Naive B cell (primary cell): ENCODE results near the gene JAZF1. TPM values are rescaled to one million over a fixed set of nuclear protein-coding genes. Genes with fewer than 3 reads are reported as not detected.

Experiments
- ATAC-seq, 2 donors: fragments of 150-1000 bp; cut with Tn5 transposase; 2 replicates each; pipeline ENCODE4 v1.10.0; 2021; ENCODE audit warnings: low read depth in 2 of 2, mild to moderate bottlenecking in 2 of 2, moderate library complexity in 2 of 2
- DNase-seq: peaks from one replicate; pipeline ENCODE4 v3.0.0; 2022
- H3K27ac Mint-ChIP-seq, 6 donors: one replicate each; pipeline ENCODE4 v1.8.0; 2020 to 2022; ENCODE audit warnings: mild to moderate bottlenecking in 6 of 6, mixed read lengths in 6 of 6, moderate library complexity in 5 of 6, inconsistent platforms in 2 of 6
- H3K27me3 Mint-ChIP-seq, 3 donors: one replicate each; pipeline ENCODE4 v1.8.0; 2021 to 2022; ENCODE audit warnings: mixed read lengths in 3 of 3, mild to moderate bottlenecking in 1 of 3
- H3K36me3 Mint-ChIP-seq, 2 donors: one replicate each; pipeline ENCODE4 v1.8.0; 2020 to 2022; ENCODE audit warnings: mixed read lengths in 2 of 2, inconsistent platforms in 1 of 2, mild to moderate bottlenecking in 1 of 2
- H3K4me1 Mint-ChIP-seq, 3 donors: one replicate each; pipeline ENCODE4 v1.8.0; 2020 to 2022; ENCODE audit warnings: mixed read lengths in 3 of 3, inconsistent platforms in 1 of 3, mild to moderate bottlenecking in 1 of 3, moderate library complexity in 1 of 3
- H3K4me3 Mint-ChIP-seq, 8 donors: one replicate each; pipeline ENCODE4 v1.8.0; 2020 to 2022; ENCODE audit warnings: mild to moderate bottlenecking in 8 of 8, mixed read lengths in 8 of 8, moderate library complexity in 8 of 8, inconsistent platforms in 2 of 8
- H3K9me3 Mint-ChIP-seq, 7 donors: one replicate each; pipeline ENCODE4 v1.8.0; 2020 to 2022; ENCODE audit warnings: mixed read lengths in 7 of 7, mild to moderate bottlenecking in 5 of 7, inconsistent platforms in 2 of 7, moderate library complexity in 1 of 7
- polyA plus RNA-seq, 6 donors: library from polyadenylated mRNA; unstranded; fragments of 300-500 nt; fragmentation: Illumina TruSeq; gene quantifications; one replicate each; pipeline ENCODE4 v1.2.3, GENCODE V29; 2021; ENCODE audit warnings: low read depth in 6 of 6

Gene JAZF1
- polyA plus RNA-seq, 6 donors from 2014 or later, result 25.4 to 37.7 (median 28.3) TPM

- no peaks in the 10 kb centered on the region for H3K27me3 Mint-ChIP-seq
- peaks cover 15 to 34% of the 10 kb centered on the region in 2 donors for H3K36me3 Mint-ChIP-seq
- DNase-seq (no peak), ATAC-seq (no peak)
- no peak overlapping the region for H3K27ac Mint-ChIP-seq
- H3K4me1 Mint-ChIP-seq, result peaks cover 4 to 24% (median 18%) of the 10 kb centered on the region in 3 donors
- H3K9me3 Mint-ChIP-seq, result no peaks in the 10 kb centered on the region
- no peak overlapping the region for H3K4me3 Mint-ChIP-seq
Measured at GRCh38 chr7:27942711-27943110, 237.9 kb downstream of the JAZF1 start.

GRCh38 chr7:27941522-27941921 lies 239.1 kb downstream of the JAZF1 start:
- no peak for DNase-seq
- H3K27me3 Mint-ChIP-seq, result no peaks in the 10 kb centered on the region
- peaks cover 15 to 34% of the 10 kb centered on the region in 2 donors for H3K36me3 Mint-ChIP-seq
- peak overlapping the region in 1 of 6 donors; percentile 24 for H3K27ac Mint-ChIP-seq
- peaks cover 2 to 28% (median 19%) of the 10 kb centered on the region in 3 donors for H3K4me1 Mint-ChIP-seq
- no peak for ATAC-seq
- H3K4me3 Mint-ChIP-seq, result no peak overlapping the region
- H3K9me3 Mint-ChIP-seq, result no peaks in the 10 kb centered on the region

- Mint-ChIP-seq H3K27ac (peak overlapping the region in 3 of 6 donors; percentile 15 to 39 (median 38)), H3K4me1 (peaks cover 2 to 27% (median 19%) of the 10 kb centered on the region in 3 donors), H3K9me3 (no peaks in the 10 kb centered on the region), H3K27me3 (no peaks in the 10 kb centered on the region), H3K4me3 (no peak overlapping the region), H3K36me3 (peaks cover 11 to 29% of the 10 kb centered on the region in 2 donors)
- ATAC-seq (no peak), DNase-seq (no peak)
Measured at GRCh38 chr7:27940341-27940740, 240.3 kb downstream of the JAZF1 start.

GRCh38 chr7:27939893-27940292 lies 240.7 kb downstream of the JAZF1 start:
- no peak for ATAC-seq
- H3K4me1 Mint-ChIP-seq, result peaks cover 2 to 24% (median 20%) of the 10 kb centered on the region in 3 donors
- DNase-seq, result no peak
- no peaks in the 10 kb centered on the region for H3K27me3 Mint-ChIP-seq
- H3K4me3 Mint-ChIP-seq, result no peak overlapping the region
- peak overlapping the region in 3 of 6 donors; percentile 15 to 39 (median 38) for H3K27ac Mint-ChIP-seq
- peaks cover 7 to 27% of the 10 kb centered on the region in 2 donors for H3K36me3 Mint-ChIP-seq
- H3K9me3 Mint-ChIP-seq, result no peaks in the 10 kb centered on the region

GRCh38 chr7:27936768-27937102 lies 243.9 kb downstream of the JAZF1 start:
- ATAC-seq (no peak), DNase-seq (no peak)
- H3K4me3 Mint-ChIP-seq, result no peak overlapping the region
- H3K27ac Mint-ChIP-seq, result peak overlapping the region in 1 of 6 donors; percentile 46
- H3K27me3 Mint-ChIP-seq, result no peaks in the 10 kb centered on the region
- H3K4me1 Mint-ChIP-seq, result peaks cover 2 to 24% (median 20%) of the 10 kb centered on the region in 3 donors
- H3K36me3 Mint-ChIP-seq, result peaks cover 7 to 20% of the 10 kb centered on the region in 2 donors
- H3K9me3 Mint-ChIP-seq, result no peaks in the 10 kb centered on the region

GRCh38 chr7:27936047-27936767 lies 244.4 kb downstream of the JAZF1 start:
- Mint-ChIP-seq H3K27me3 (no peaks in the 10 kb centered on the region), H3K4me1 (peaks cover 2 to 24% (median 16%) of the 10 kb centered on the region in 3 donors), H3K9me3 (no peaks in the 10 kb centered on the region), H3K27ac (peak overlapping the region in 3 of 6 donors; percentile 34 to 46 (median 35)), H3K4me3 (no peak overlapping the region), H3K36me3 (peaks cover 7 to 16% of the 10 kb centered on the region in 2 donors)
- DNase-seq (no peak), ATAC-seq (no peak)

- no peak for DNase-seq
- Mint-ChIP-seq H3K36me3 (peaks cover 0 to 5% of the 10 kb centered on the region in 2 donors), H3K27me3 (no peaks in the 10 kb centered on the region), H3K9me3 (no peaks in the 10 kb centered on the region), H3K27ac (peak overlapping the region in 2 of 6 donors; percentile 33 to 49), H3K4me1 (peaks cover 4 to 30% (median 9%) of the 10 kb centered on the region in 3 donors), H3K4me3 (no peak overlapping the region)
- no peak for ATAC-seq
Measured at GRCh38 chr7:27933671-27934565, 246.7 kb downstream of the JAZF1 start.

GRCh38 chr7:27930910-27931476 lies 249.6 kb downstream of the JAZF1 start:
- Mint-ChIP-seq H3K4me3 (no peak overlapping the region), H3K4me1 (peaks cover 16 to 28% (median 26%) of the 10 kb centered on the region in 3 donors), H3K27me3 (no peaks in the 10 kb centered on the region), H3K36me3 (peaks cover 0 to 5% of the 10 kb centered on the region in 2 donors), H3K9me3 (no peaks in the 10 kb centered on the region), H3K27ac (no peak overlapping the region)
- ATAC-seq, result no peak
- no peak for DNase-seq

GRCh38 chr7:27929127-27929526 lies 251.5 kb downstream of the JAZF1 start:
- H3K4me1 Mint-ChIP-seq, result peaks cover 26 to 46% (median 38%) of the 10 kb centered on the region in 3 donors
- peak overlapping the region in 2 of 6 donors; percentile 44 to 87 for H3K27ac Mint-ChIP-seq

GRCh38 chr7:27928001-27928400 lies 252.6 kb downstream of the JAZF1 start:
- Mint-ChIP-seq H3K36me3 (peaks cover 0 to 5% of the 10 kb centered on the region in 2 donors), H3K4me3 (no peak overlapping the region), H3K27ac (no peak overlapping the region), H3K9me3 (no peaks in the 10 kb centered on the region), H3K4me1 (peaks cover 34 to 55% (median 49%) of the 10 kb centered on the region in 3 donors), H3K27me3 (no peaks in the 10 kb centered on the region)
- ATAC-seq (no peak), DNase-seq (no peak)

More at GRCh38 chr7:27929127-27929526, 251.5 kb downstream of the JAZF1 start:
- peaks cover 0 to 5% of the 10 kb centered on the region in 2 donors for H3K36me3 Mint-ChIP-seq
- DNase-seq, result no peak
- H3K27me3 Mint-ChIP-seq, result no peaks in the 10 kb centered on the region
- no peak for ATAC-seq
- peak overlapping the region in 1 of 8 donors; percentile 73 for H3K4me3 Mint-ChIP-seq
- H3K9me3 Mint-ChIP-seq, result no peaks in the 10 kb centered on the region

- H3K27me3 Mint-ChIP-seq, result no peaks in the 10 kb centered on the region
- peak overlapping the region in 3 of 8 donors; percentile 4 to 26 (median 15) for H3K4me3 Mint-ChIP-seq
- no peaks in the 10 kb centered on the region for H3K9me3 Mint-ChIP-seq
- peak overlapping the region in 4 of 6 donors; percentile 60 to 79 (median 70) for H3K27ac Mint-ChIP-seq
- H3K4me1 Mint-ChIP-seq, result peaks cover 43 to 69% (median 62%) of the 10 kb centered on the region in 3 donors
- peak; percentile 70 to 80 for ATAC-seq
- no peaks in the 10 kb centered on the region for H3K36me3 Mint-ChIP-seq
- no peak for DNase-seq
Measured at GRCh38 chr7:27925573-27926201, 254.9 kb downstream of the JAZF1 start.

GRCh38 chr7:27923642-27923980 lies 257.0 kb downstream of the JAZF1 start:
- Mint-ChIP-seq H3K27me3 (no peaks in the 10 kb centered on the region), H3K4me1 (peaks cover 47 to 69% (median 47%) of the 10 kb centered on the region in 3 donors), H3K4me3 (peak overlapping the region in 1 of 8 donors; percentile 45), H3K27ac (peak overlapping the region in 3 of 6 donors; percentile 6 to 54 (median 26)), H3K9me3 (no peaks in the 10 kb centered on the region), H3K36me3 (no peaks in the 10 kb centered on the region)
- ATAC-seq, result no peak
- no peak for DNase-seq
